K562 (cell line): ENCODE results near the gene CYP2R1. TPM values are rescaled to one million over a fixed set of nuclear protein-coding genes. Genes with fewer than 3 reads are reported as not detected.
"Not testable (repeated sequence)": the region's sequence is repeated elsewhere in the genome, so short reads cannot be mapped to it uniquely, and the experiment has no call there.

Source experiments
- ATAC-seq: fragments of 200-7000 bp; cut with Tn5 transposase; 3 replicates; pipeline ENCODE4 v1.9.1; 2020; ENCODE audit warnings: moderate library complexity
- BruUV-seq: library from RNA; stranded (reverse); fragments of 400-500 nt; replicated peaks from 2 replicates; lab custom pipeline; 2021; lab: Mats Ljungman, UMichigan
- CTCF ChIA-PET: fragments of 300-600 bp; formaldehyde crosslinking; extraction: SDS; loops from one replicate; lab custom pipeline; 2021; ENCODE audit warnings: low intra/inter-chr PET ratio; lab: Yijun Ruan, JAX
- POLR2A ChIA-PET: fragments of 300-600, 350-650 bp; sonication (Branson Sonifier 250); formaldehyde crosslinking; extraction: SDS; loops from one replicate; lab custom pipeline; 2021; ENCODE audit warnings: antibody characterized with exemption, inconsistent platforms; lab: Yijun Ruan, JAX
- DNase-seq, 4 experiments: peaks; one replicate each; pipeline versions ENCODE4 v3.0.0 to v3.0.0-alpha.2; 2011 to 2018; ENCODE audit warnings: low spot score in 3 of 4, mixed read lengths in 3 of 4; ENCODE audit errors: extremely low read depth in 1 of 4
- FAIRE-seq: peaks from 2 replicates; lab custom pipeline; 2011; peaks lifted over from hg19 to GRCh38; lab: Jason Lieb, UNC
- H2AFZ ChIP-seq: 2 replicates; pipeline ENCODE4 v1.6.0; 2011; ENCODE audit warnings: low read depth, low read length, control low read depth, inconsistent platforms
- H3K27ac ChIP-seq: fragments of 200-600 bp; 3 replicates; pipeline ENCODE4 v1.8.0; 2011; ENCODE audit warnings: low read depth, mild to moderate bottlenecking, control low read depth, inconsistent platforms, low read length, moderate library complexity, mixed read lengths; ENCODE audit errors: extremely low read depth
- H3K27me3 ChIP-seq, 2 experiments: fragments of 300-600 bp in 1 of 2; 2 replicates in 1 of 2; 3 replicates in 1 of 2; pipeline versions ENCODE4 v1.6.0 to v1.8.0; 2011; ENCODE audit warnings: inconsistent platforms in 2 of 2, low read length in 2 of 2, mild to moderate bottlenecking in 1 of 2, mixed read lengths in 1 of 2, moderate library complexity in 1 of 2; ENCODE audit not compliant: control insufficient read depth in 2 of 2, insufficient read depth in 2 of 2
- H3K36me3 ChIP-seq: fragments of 300-600 bp; 3 replicates; pipeline ENCODE4 v1.8.0; 2011; ENCODE audit warnings: mild to moderate bottlenecking, low read length, inconsistent platforms; ENCODE audit not compliant: control insufficient read depth, insufficient read depth
- H3K4me1 ChIP-seq, 2 experiments: fragments of 200-600 bp in 1 of 2; replicated peaks in 1 of 2; 2 replicates in 1 of 2; 3 replicates in 1 of 2; pipeline versions ENCODE4 v1.5.1 to v1.8.0; 2011; ENCODE audit warnings: inconsistent platforms in 2 of 2, low read length in 2 of 2, mild to moderate bottlenecking in 1 of 2, mixed read lengths in 1 of 2, moderate library complexity in 1 of 2; ENCODE audit not compliant: control insufficient read depth in 2 of 2, insufficient read depth in 2 of 2
- H3K4me2 ChIP-seq: 2 replicates; pipeline ENCODE4 v1.6.1; 2011; ENCODE audit warnings: low read length, control low read depth, inconsistent platforms, mixed read lengths; ENCODE audit not compliant: insufficient read depth
- H3K4me3 ChIP-seq: fragments of 200-600 bp; sonication (generic), shearing (Covaris generic); 2 replicates; pipeline ENCODE4 v1.5.1; 2016; ENCODE audit warnings: control low read depth, inconsistent platforms
- H3K79me2 ChIP-seq: fragments of 200-600 bp; 3 replicates; pipeline ENCODE4 v1.8.0; 2011; ENCODE audit warnings: low read length, inconsistent platforms; ENCODE audit not compliant: control insufficient read depth, insufficient read depth
- H3K9ac ChIP-seq, 2 experiments: 2 replicates each; pipeline versions ENCODE4 v1.6.0 to v1.6.1; 2011; ENCODE audit warnings: low read depth in 2 of 2, low read length in 2 of 2, control low read depth in 1 of 2, inconsistent platforms in 1 of 2, mild to moderate bottlenecking in 1 of 2, mixed read lengths in 1 of 2; ENCODE audit not compliant: insufficient read depth in 1 of 2
- H3K9me1 ChIP-seq: one replicate; pipeline ENCODE4 v1.6.0; 2011; ENCODE audit warnings: inconsistent platforms, mild to moderate bottlenecking, low read length, moderate library complexity; ENCODE audit not compliant: control insufficient read depth, insufficient read depth
- H3K9me3 ChIP-seq: replicated peaks from 2 replicates; pipeline ENCODE4 v1.5.1; 2011; ENCODE audit warnings: low read depth, low read length, inconsistent platforms; ENCODE audit not compliant: control insufficient read depth, insufficient read depth
- H4K20me1 ChIP-seq: replicated peaks from 2 replicates; pipeline ENCODE4 v1.6.1; 2011; ENCODE audit warnings: low read length, inconsistent platforms, mixed read lengths; ENCODE audit not compliant: control insufficient read depth, insufficient read depth
- NFIC ChIP-seq: fragments of 450-650 bp; IDR thresholded peaks from 2 replicates; pipeline ENCODE4 v1.6.1; 2017; ENCODE audit warnings: mild to moderate bottlenecking, inconsistent platforms
- NR2C1 ChIP-seq, 2 experiments: fragments of 450-650 bp; IDR thresholded peaks; 2 replicates each; pipeline ENCODE4 v1.6.1; 2017; ENCODE audit warnings: mild to moderate bottlenecking in 2 of 2, antibody characterized with exemption in 1 of 2, inconsistent platforms in 1 of 2, missing compliant biosample characterization in 1 of 2, missing genetic modification characterization in 1 of 2
- NR2C2 ChIP-seq, 2 experiments: fragments of 200-800 bp in 1 of 2; sonication (Bioruptor generic) in 1 of 2; sonication (generic) in 1 of 2; formaldehyde crosslinking in 1 of 2; IDR thresholded peaks; 2 replicates each; pipeline versions ENCODE4 v1.6.1 to v1.8.0; 2016 to 2022; ENCODE audit warnings: mild to moderate bottlenecking in 1 of 2, missing compliant biosample characterization in 1 of 2, missing genetic modification characterization in 1 of 2, missing genetic modification reagents in 1 of 2
- SIN3B ChIP-seq: fragments of 450-650 bp; IDR thresholded peaks from 2 replicates; pipeline ENCODE4 v1.6.1; 2017; ENCODE audit warnings: low read depth, mild to moderate bottlenecking, moderate library complexity
- ZNF316 ChIP-seq: fragments of 450-650 bp; IDR thresholded peaks from 2 replicates; pipeline ENCODE4 v1.6.1; 2016
- ZNF354B ChIP-seq: fragments of 250-450 bp; sonication (Bioruptor Pico); IDR thresholded peaks from 2 replicates; pipeline ENCODE4 v1.4.0; 2020
- ZNF507 ChIP-seq: conservative IDR thresholded peaks from 2 replicates; pipeline ENCODE4 v1.6.1; 2017; ENCODE audit warnings: missing genetic modification characterization, missing compliant biosample characterization
- whole genome bisulfite sequencing: fragments of 100-300 bp; shearing (Covaris generic); methylation state at CpG from one replicate; pipeline ENCODE4 v1.1.6; 2016; ENCODE audit warnings: low coverage, mixed read lengths; ENCODE audit not compliant: insufficient coverage; ENCODE audit errors: missing lambda C conversion rate; 5-methylcytosine and 5-hydroxymethylcytosine counted together
- in situ Hi-C: fragments of 300-500 bp; cut with MboI; formaldehyde crosslinking; loops from 4 replicates; pipeline ENCODE4 v1.15.0; 2018; ENCODE audit warnings: inconsistent platforms, mixed read lengths
- intact Hi-C: fragments of 100-400 bp; cut with micrococcal nuclease; formaldehyde crosslinking; loops from 2 replicates; pipeline ENCODE4 v1.14.2; 2022
- polyA plus RNA-seq, 8 experiments: library from polyadenylated mRNA; depleted of rRNA in 4 of 8; stranded (reverse) in 5 of 8; unstranded in 3 of 8; fragments of >200 nt; fragmentation: Nextera tagmentation in 2 of 8; fragmentation: Illumina TruSeq in 1 of 8; extraction: Ambion mirVana in 2 of 8; extraction: Trizol in 1 of 8; gene quantifications; 2 replicates each; pipeline versions ENCODE4 v1.2.1 to v1.2.3, GENCODE V29; 2011 to 2014; ENCODE audit warnings: inconsistent platforms in 1 of 8, missing spikeins in 1 of 8
- total RNA-seq, 7 experiments: library from RNA; depleted of rRNA in 6 of 7; stranded (reverse); fragments of >200 nt in 6 of 7; fragmentation: Illumina TruSeq in 2 of 7; extraction: Trizol in 2 of 7; gene quantifications; 2 replicates each; pipeline versions ENCODE4 v1.2.1 to v1.2.3, GENCODE V29; 2011 to 2021; ENCODE audit warnings: low replicate concordance in 1 of 7

CYP2R1 gene
- total and polyA plus RNA-seq, 9 of the 15 experiments (the other 6 are each of a cell fraction or from before 2014, with no cell fraction given) = 19.4 to 40.5 (median 29.4) TPM

- POLR2A ChIA-PET, H3K4me2 ChIP-seq, in situ Hi-C loops: not testable (repeated sequence)
Observed at GRCh38 chr11:14863775-14864174, 28.3 kb downstream of the CYP2R1 start.

GRCh38 chr11:14861680-14862079 is 30.4 kb downstream of the CYP2R1 start:
- CTCF ChIA-PET = no interaction called here
- BruUV-seq = no TSS peak
- H3K36me3 ChIP-seq = peaks cover 12% of the 10 kb centered on the region; the same call in 2 of the 3 replicates
- H3K4me3 ChIP-seq = no peak overlapping the region
- H3K4me1 ChIP-seq = no peaks in the 10 kb centered on the region
- no peak overlapping the region for H3K4me2 ChIP-seq
- no peak overlapping the region for H2AFZ ChIP-seq
- in situ Hi-C loops (no loop called here), intact Hi-C loops (no loop called here)
- TF ChIP-seq SIN3B (no peak), NR2C2 (CRISPR knock-in tag; IDR thresholded peaks at IDR 0.05) (no peak), NR2C2 (tag; IDR thresholded peaks at IDR 0.05) (peak; percentile 49), NR2C1 (IDR thresholded peaks at IDR 0.05) (no peak), NR2C1 (tag; IDR thresholded peaks at IDR 0.05) (0 out of 2 replicates have a peak, but pooled peaks have one; percentile 47), NFIC (peak; percentile 69), ZNF316 (no peak)
- H3K27ac ChIP-seq = no peak overlapping the region
- no peaks in the 10 kb centered on the region for H3K9me1 ChIP-seq
- H3K9me3 ChIP-seq = no peaks in the 10 kb centered on the region
- POLR2A ChIA-PET = interaction anchor here (0.9 to 1.2 kb wide), 2 partner anchors 10 to 33 kb away, joined by 3 to 4 read pairs; no protein-coding TSS in a partner anchor
- H3K27me3 ChIP-seq = no peaks in the 10 kb centered on the region
- H3K79me2 ChIP-seq = no peaks in the 10 kb centered on the region
- ATAC-seq (no peak), DNase-seq (peak in 1 of 4 experiments; percentile 9), FAIRE-seq (no peak)
- WGBS = 69% methylated on average over 1 of the region's 1 CpG
- H4K20me1 ChIP-seq = no peaks in the 10 kb centered on the region
- no peak overlapping the region for H3K9ac ChIP-seq

More at GRCh38 chr11:14863775-14864174, 28.3 kb downstream of the CYP2R1 start:
- H3K9me1 ChIP-seq, H3K4me3 ChIP-seq, DNase-seq, BruUV-seq, H3K79me2 ChIP-seq, intact Hi-C loops, CTCF ChIA-PET, H3K9ac ChIP-seq, ATAC-seq, H3K27ac ChIP-seq, H2AFZ ChIP-seq, H3K9me3 ChIP-seq, H3K4me1 ChIP-seq, H3K27me3 ChIP-seq, FAIRE-seq, H4K20me1 ChIP-seq: not testable (repeated sequence)
- 84% methylated on average over 4 of the region's 4 CpGs for WGBS
- H3K36me3 ChIP-seq = peaks cover 20% of the 10 kb centered on the region; the same call in 2 of the 3 replicates
- TF ChIP-seq ZNF507 (tag) = peak; percentile 94
- peak; percentile 72 for TF ChIP-seq ZNF354B (CRISPR knock-in tag)
